GM21528 (cell line): ENCODE data around the gene OR10H1.
"Not testable (repeated sequence)": the region's sequence is repeated elsewhere in the genome, so short reads cannot be mapped to it uniquely, and the experiment has no call there.

Experiments
- ATAC-seq: cut with Tn5 transposase; IDR thresholded peaks from one replicate; pipeline ENCODE4 v1.9.1; 2021; ENCODE audit warnings: mild to moderate bottlenecking, moderate library complexity; ENCODE audit not compliant: unreplicated experiment, low FRiP score

OR10H1 gene

GRCh38 chr19:15776991-15777970, 38.2 kb downstream of the OR10H1 start:
- ATAC-seq, result no peak

DNA sequence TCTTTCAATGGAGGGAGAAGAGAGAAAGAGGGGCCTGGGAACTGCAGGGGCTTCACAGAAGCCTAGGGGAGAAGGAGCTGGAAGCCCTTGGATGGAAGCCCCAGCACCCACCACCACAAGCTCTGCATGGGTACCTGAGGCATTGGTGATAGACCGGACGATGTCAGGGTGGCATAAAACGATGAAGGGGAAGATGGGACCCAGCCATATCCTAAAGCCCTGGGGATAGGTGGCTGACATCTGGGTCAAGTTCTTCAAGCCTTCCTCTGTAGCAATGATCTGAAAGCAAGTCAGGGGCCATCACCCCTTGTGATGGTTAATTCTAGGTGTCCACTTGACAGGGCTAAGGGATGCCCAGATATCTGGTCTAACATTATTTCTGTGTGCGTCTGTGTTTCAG, 39.2 kb downstream of the OR10H1 start:
- ATAC-seq, result no peak

DNA sequence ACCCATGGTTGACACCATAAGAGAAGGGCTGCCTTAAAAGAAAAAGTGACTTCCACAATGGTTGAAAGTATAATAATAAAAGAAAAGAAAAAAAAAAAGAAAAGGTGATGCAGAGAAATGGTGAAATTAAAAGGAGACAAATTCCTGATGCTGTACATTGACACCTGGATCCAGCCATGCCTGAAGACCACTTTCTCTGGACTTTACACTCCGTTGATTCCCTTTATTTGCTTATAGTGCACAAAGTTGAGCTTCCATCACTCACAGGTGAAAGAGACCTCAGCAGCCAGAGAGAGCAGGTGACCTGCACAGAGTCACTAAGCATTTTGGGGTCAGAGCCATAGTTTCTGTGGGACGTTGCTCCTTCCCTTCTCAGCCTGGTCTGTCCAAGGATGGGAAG, 40.2 kb downstream of the OR10H1 start:
- no peak for ATAC-seq

DNA sequence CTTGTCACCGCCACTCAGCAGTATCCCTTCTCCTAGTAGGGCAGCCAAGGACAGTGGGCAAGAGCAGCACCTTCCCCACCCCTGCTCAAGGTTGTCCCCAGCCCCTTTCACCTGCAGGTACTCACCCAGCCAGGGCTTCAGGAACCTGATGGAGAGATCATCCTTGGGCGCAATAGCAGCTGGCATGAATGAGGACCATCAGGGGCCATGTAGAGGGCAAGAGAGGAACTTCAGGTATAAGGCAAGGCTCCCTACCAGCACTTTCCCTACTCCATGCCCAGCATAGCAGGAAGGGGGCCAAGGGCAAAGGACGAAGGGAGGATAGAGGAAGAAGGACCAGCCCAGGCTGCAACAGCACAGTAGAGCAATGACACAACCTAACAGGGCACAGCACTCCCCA, 41.3 kb downstream of the OR10H1 start:
- ATAC-seq, result not testable (repeated sequence)

DNA sequence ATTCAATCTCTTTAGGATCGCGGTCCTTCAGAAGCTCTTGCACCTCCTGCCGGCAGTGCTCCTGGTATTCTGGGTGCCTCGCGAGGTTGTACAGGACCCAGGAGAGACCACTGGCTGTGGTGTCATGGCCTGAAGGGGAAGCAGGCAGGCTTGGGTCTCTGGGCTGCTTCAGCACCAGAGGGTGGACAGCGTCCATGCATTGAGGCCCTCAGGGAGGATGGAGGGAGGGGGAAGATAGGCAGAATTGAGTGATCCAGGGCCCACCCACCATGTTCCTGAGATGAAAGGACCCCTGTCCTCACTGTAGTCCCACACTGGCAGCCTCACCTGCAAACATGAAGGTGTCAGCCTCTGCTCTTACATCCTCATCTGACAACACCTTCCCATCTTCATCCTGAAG, 45.9 kb downstream of the OR10H1 start:
- no peak for ATAC-seq

DNA sequence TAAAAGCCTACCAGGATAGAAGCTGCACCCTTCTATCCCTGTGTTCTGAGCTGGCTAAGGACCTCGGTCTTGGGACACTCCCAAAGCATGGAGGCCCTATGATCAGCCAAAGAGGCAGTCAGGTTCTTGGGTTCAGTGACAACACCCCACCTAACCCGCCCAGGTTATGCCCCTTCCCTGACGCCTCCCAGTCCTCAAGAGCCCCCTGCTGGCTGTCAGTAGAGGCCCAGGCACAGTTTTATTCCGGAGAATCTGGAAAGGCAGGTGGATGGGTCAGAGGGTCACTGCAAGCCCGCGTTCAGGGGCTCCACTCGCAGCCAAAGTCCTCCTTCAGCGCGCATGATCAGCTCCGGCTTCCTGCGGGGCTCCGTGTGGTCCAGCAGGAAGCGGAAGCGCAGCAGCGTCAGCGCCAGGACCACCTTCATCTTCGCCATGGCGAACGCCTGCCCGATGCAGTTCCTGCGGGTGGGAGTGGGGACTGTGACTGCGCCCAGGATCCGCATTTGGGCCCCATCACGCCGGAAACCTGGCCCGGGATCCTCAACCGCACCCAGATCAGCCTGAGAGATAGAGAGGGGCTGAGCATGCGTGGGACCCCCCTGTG, 55.4 kb downstream of the OR10H1 start:
- no peak for ATAC-seq

DNA sequence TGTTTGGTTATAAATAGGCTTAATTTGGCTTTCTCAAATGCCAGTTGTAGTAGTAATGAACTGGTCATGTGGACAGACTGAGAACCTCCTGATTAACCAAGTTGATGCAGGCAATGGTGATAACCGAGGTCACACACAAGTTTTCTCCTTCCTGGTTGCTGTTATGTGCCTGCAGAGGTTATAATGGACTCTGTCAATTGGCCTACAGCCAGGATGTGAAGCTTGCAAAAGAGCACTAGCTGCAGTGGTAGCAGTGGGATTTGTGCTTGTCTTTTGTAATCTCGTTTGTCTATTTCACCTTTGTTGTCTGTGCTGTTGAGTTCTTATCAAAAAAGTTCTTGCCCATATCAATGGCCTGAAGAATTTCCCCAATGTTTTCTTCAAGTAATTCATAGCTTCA, 57.1 kb downstream of the OR10H1 start:
- no peak for ATAC-seq
